Mammary epithelial cell (primary cell): ENCODE measurements around the gene NEGR1.

Experiments
- EZH2 ChIP-seq: IDR thresholded peaks from 2 replicates; pipeline ENCODE4 v1.6.1; 2012; ENCODE audit warnings: low read length, inconsistent platforms, borderline replicate concordance
- TF ChIP-seq, protein P1 (sequence below), 2 donors: IDR thresholded peaks in 1 of 2; conservative IDR thresholded peaks in 1 of 2; 2 replicates each; pipeline ENCODE4 v1.5.1; 2011 to 2012; ENCODE audit warnings: inconsistent platforms in 2 of 2, low read length in 2 of 2, mild to moderate bottlenecking in 2 of 2, control low read depth in 1 of 2, low read depth in 1 of 2; ENCODE audit not compliant: insufficient read depth in 1 of 2; ENCODE audit errors: extremely low read depth in 1 of 2

- TF ChIP-seq, protein P1, sequence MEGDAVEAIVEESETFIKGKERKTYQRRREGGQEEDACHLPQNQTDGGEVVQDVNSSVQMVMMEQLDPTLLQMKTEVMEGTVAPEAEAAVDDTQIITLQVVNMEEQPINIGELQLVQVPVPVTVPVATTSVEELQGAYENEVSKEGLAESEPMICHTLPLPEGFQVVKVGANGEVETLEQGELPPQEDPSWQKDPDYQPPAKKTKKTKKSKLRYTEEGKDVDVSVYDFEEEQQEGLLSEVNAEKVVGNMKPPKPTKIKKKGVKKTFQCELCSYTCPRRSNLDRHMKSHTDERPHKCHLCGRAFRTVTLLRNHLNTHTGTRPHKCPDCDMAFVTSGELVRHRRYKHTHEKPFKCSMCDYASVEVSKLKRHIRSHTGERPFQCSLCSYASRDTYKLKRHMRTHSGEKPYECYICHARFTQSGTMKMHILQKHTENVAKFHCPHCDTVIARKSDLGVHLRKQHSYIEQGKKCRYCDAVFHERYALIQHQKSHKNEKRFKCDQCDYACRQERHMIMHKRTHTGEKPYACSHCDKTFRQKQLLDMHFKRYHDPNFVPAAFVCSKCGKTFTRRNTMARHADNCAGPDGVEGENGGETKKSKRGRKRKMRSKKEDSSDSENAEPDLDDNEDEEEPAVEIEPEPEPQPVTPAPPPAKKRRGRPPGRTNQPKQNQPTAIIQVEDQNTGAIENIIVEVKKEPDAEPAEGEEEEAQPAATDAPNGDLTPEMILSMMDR (conservative IDR thresholded peaks at IDR 0.05 in 1 of 2, IDR thresholded peaks at IDR 0.05 in 1 of 2; ENCODE audit: extremely low read depth in 1 of 2, insufficient read depth in 1 of 2, low read depth in 1 of 2, low read length in 2 of 2) = no peak
- TF ChIP-seq EZH2 = no peak
These were observed 771.6 kb downstream of the NEGR1 start for GRCh38 chr1:71510725-71511124.
